Stimulated activated effector memory CD8-positive, alpha-beta T cell treated with anti-CD3 and anti-CD28 coated beads, Interleukin-12 subunit alpha, Interleukin-12 subunit beta, amount 100 ng/mL, for 72 hours (primary cell): ENCODE data around the gene JPH3.
A peak's percentile ranks its signal among the peaks of the same experiment; 100 is the strongest.

Experiments
- ATAC-seq: fragments of 150-1000 bp; cut with Tn5 transposase; 2 replicates; pipeline ENCODE4 v1.10.0; 2021
- DNase-seq, 2 donors: peaks; one replicate each; pipeline ENCODE4 v3.0.0; 2021 to 2022; ENCODE audit warnings: low spot score in 2 of 2
- H3K27ac Mint-ChIP-seq: one replicate; pipeline ENCODE4 v1.8.0; 2022; ENCODE audit warnings: mild to moderate bottlenecking, mixed read lengths
- H3K36me3 Mint-ChIP-seq: one replicate; pipeline ENCODE4 v1.8.0; 2022; ENCODE audit warnings: mild to moderate bottlenecking, mixed read lengths
- H3K4me1 Mint-ChIP-seq: one replicate; pipeline ENCODE4 v1.8.0; 2022; ENCODE audit warnings: mixed read lengths
- H3K4me3 Mint-ChIP-seq: one replicate; pipeline ENCODE4 v1.8.0; 2022; ENCODE audit warnings: mild to moderate bottlenecking, mixed read lengths
- H3K9me3 Mint-ChIP-seq: one replicate; pipeline ENCODE4 v1.8.0; 2022; ENCODE audit warnings: mixed read lengths

JPH3 gene

GRCh38 chr16:87602001-87602775 lies at the start of gene JPH3:
Gene JPH3 (plus strand): TSS chr16:87602508. CDS start chr16:87603147, 639 bp downstream.
- ATAC-seq (no peak), DNase-seq (no peak)
- Mint-ChIP-seq H3K9me3 (no peaks in the 10 kb centered on the region), H3K27ac (no peak within 1 kb of the TSS), H3K4me1 (peaks cover 15% of the 10 kb centered on the region), H3K4me3 (peak within 1 kb of the TSS; percentile 59), H3K36me3 (peaks cover 3% of the 10 kb centered on the region)

- H3K27ac Mint-ChIP-seq = no peak overlapping the region
- peaks cover 6% of the 10 kb centered on the region for H3K36me3 Mint-ChIP-seq
- DNase-seq (no peak), ATAC-seq (no peak)
- no peaks in the 10 kb centered on the region for H3K9me3 Mint-ChIP-seq
- H3K4me1 Mint-ChIP-seq = peaks cover 9% of the 10 kb centered on the region
- no peak overlapping the region for H3K4me3 Mint-ChIP-seq
Measured at GRCh38 chr16:87552772-87553573, 49.3 kb upstream of the JPH3 start.

- Mint-ChIP-seq H3K36me3 (no peaks in the 10 kb centered on the region), H3K9me3 (no peaks in the 10 kb centered on the region), H3K4me1 (peaks cover 6% of the 10 kb centered on the region), H3K4me3 (no peak overlapping the region), H3K27ac (no peak overlapping the region)
- DNase-seq = no peak
- ATAC-seq = no peak
Measured at GRCh38 chr16:87554754-87555427, 47.4 kb upstream of the JPH3 start.

GRCh38 chr16:87555647-87556046 lies 46.7 kb upstream of the JPH3 start:
- DNase-seq (no peak), ATAC-seq (no peak)
- Mint-ChIP-seq H3K4me1 (peaks cover 7% of the 10 kb centered on the region), H3K36me3 (no peaks in the 10 kb centered on the region), H3K9me3 (no peaks in the 10 kb centered on the region), H3K27ac (no peak overlapping the region), H3K4me3 (no peak overlapping the region)

- H3K4me1 Mint-ChIP-seq = peaks cover 7% of the 10 kb centered on the region
- no peak for ATAC-seq
- no peak overlapping the region for H3K4me3 Mint-ChIP-seq
- H3K36me3 Mint-ChIP-seq = no peaks in the 10 kb centered on the region
- no peak for DNase-seq
- no peak overlapping the region for H3K27ac Mint-ChIP-seq
- no peaks in the 10 kb centered on the region for H3K9me3 Mint-ChIP-seq
Measured at GRCh38 chr16:87556941-87557459, 45.3 kb upstream of the JPH3 start.

GRCh38 chr16:87558682-87559081 lies 43.6 kb upstream of the JPH3 start:
- Mint-ChIP-seq H3K4me3 (no peak overlapping the region), H3K36me3 (peaks cover 4% of the 10 kb centered on the region), H3K27ac (no peak overlapping the region), H3K9me3 (peaks cover 3% of the 10 kb centered on the region), H3K4me1 (peaks cover 10% of the 10 kb centered on the region)
- ATAC-seq (no peak), DNase-seq (no peak)

GRCh38 chr16:87559945-87560344 lies 42.4 kb upstream of the JPH3 start:
- H3K27ac Mint-ChIP-seq = no peak overlapping the region
- H3K9me3 Mint-ChIP-seq = peaks cover 5% of the 10 kb centered on the region
- peaks cover 8% of the 10 kb centered on the region for H3K36me3 Mint-ChIP-seq
- peaks cover 17% of the 10 kb centered on the region for H3K4me1 Mint-ChIP-seq
- no peak overlapping the region for H3K4me3 Mint-ChIP-seq
- ATAC-seq (no peak), DNase-seq (no peak)

GRCh38 chr16:87560428-87561199 lies 41.7 kb upstream of the JPH3 start:
- ATAC-seq = peak; percentile 52
- Mint-ChIP-seq H3K27ac (no peak overlapping the region), H3K4me1 (peaks cover 17% of the 10 kb centered on the region), H3K4me3 (no peak overlapping the region), H3K36me3 (peaks cover 8% of the 10 kb centered on the region), H3K9me3 (peaks cover 5% of the 10 kb centered on the region)
- DNase-seq = peak in 1 of 2 donors; percentile 58

- Mint-ChIP-seq H3K36me3 (peaks cover 8% of the 10 kb centered on the region), H3K4me3 (no peak overlapping the region), H3K27ac (no peak overlapping the region), H3K4me1 (peaks cover 17% of the 10 kb centered on the region), H3K9me3 (peaks cover 5% of the 10 kb centered on the region)
- ATAC-seq = no peak
- DNase-seq = no peak
Measured at GRCh38 chr16:87561200-87562105, 40.9 kb upstream of the JPH3 start.

- DNase-seq (no peak), ATAC-seq (no peak)
- Mint-ChIP-seq H3K36me3 (peaks cover 8% of the 10 kb centered on the region), H3K27ac (no peak overlapping the region), H3K9me3 (peaks cover 5% of the 10 kb centered on the region), H3K4me1 (peaks cover 17% of the 10 kb centered on the region), H3K4me3 (no peak overlapping the region)
Measured at GRCh38 chr16:87562201-87562600, 40.1 kb upstream of the JPH3 start.

- DNase-seq (no peak), ATAC-seq (no peak)
- Mint-ChIP-seq H3K27ac (no peak overlapping the region), H3K36me3 (peaks cover 8% of the 10 kb centered on the region), H3K4me3 (no peak overlapping the region), H3K9me3 (peaks cover 5% of the 10 kb centered on the region), H3K4me1 (peaks cover 17% of the 10 kb centered on the region)
Measured at GRCh38 chr16:87563022-87563421, 39.3 kb upstream of the JPH3 start.

- Mint-ChIP-seq H3K4me3 (no peak overlapping the region), H3K4me1 (peaks cover 17% of the 10 kb centered on the region), H3K27ac (no peak overlapping the region), H3K36me3 (peaks cover 8% of the 10 kb centered on the region), H3K9me3 (peaks cover 5% of the 10 kb centered on the region)
- no peak for ATAC-seq
- DNase-seq = no peak
Measured at GRCh38 chr16:87563714-87564523, 38.4 kb upstream of the JPH3 start.

- Mint-ChIP-seq H3K4me1 (peaks cover 17% of the 10 kb centered on the region), H3K27ac (no peak overlapping the region), H3K9me3 (peaks cover 5% of the 10 kb centered on the region), H3K4me3 (no peak overlapping the region), H3K36me3 (peaks cover 8% of the 10 kb centered on the region)
- ATAC-seq = no peak
- no peak for DNase-seq
Measured at GRCh38 chr16:87564524-87564778, 37.9 kb upstream of the JPH3 start.
